ENCODE measurements around the gene TMEM164. TPM values are rescaled to one million over a fixed set of nuclear protein-coding genes. Genes with fewer than 3 reads are reported as not detected.

Gene TMEM164
- total and polyA plus RNA-seq, 10 of the 15 experiments (the other 5 are each of a cell fraction or from before 2014, with no cell fraction given), result 0.61 to 18.3 (median 7.0) TPM

DNA sequence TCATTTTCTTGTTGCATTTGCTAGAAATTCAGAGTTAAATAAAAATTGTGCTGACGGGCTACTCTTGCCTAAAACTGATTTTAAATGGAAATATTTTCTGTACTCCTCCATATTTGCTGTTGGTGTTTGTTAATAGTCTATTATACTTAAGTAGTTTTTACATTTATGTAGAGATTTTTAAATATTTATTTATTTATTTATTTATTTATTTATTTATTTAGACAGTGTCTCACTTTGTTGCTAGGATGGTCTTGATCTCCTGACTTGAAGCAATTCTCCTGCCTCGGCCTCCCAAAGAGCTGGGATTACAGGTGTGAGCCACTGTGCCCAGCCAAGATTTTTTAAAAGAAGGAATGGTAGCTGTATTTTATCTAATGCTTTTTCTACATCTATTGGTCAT lies 68.1 kb downstream of the TMEM164 start:
- no peak for FAIRE-seq
- no peaks in the 10 kb centered on the region for H4K20me1 ChIP-seq (ENCODE audit: control insufficient read depth, insufficient read depth)
- H3K9me3 ChIP-seq (replicated peaks; ENCODE audit: control insufficient read depth, insufficient read depth, low read length), result peaks cover 2% of the 10 kb centered on the region; the same call in 2 of the 3 replicates
- in situ Hi-C loops (cut with MboI) (no loop called here), intact Hi-C loops (cut with micrococcal nuclease; ENCODE audit: unreplicated experiment) (no loop called here)
- no peak for ATAC-seq
- no peaks in the 10 kb centered on the region for H3K4me1 ChIP-seq (ENCODE audit: control insufficient read depth, insufficient read depth, low read length)
- CTCF ChIA-PET, result no interaction called here
- no peaks in the 10 kb centered on the region for H3K79me2 ChIP-seq (ENCODE audit: control insufficient read depth, insufficient read depth, low read length)
- TF ChIP-seq GATAD2B (conservative IDR thresholded peaks at IDR 0.05; ENCODE audit: low read depth) (no peak), TCF7 (IDR thresholded peaks at IDR 0.05; ENCODE audit: borderline replicate concordance) (no peak), ELK1 (IDR thresholded peaks at IDR 0.05; ENCODE audit: low read depth, low read length) (no peak), IKZF1 (conservative IDR thresholded peaks at IDR 0.05) (no peak), YBX1 (IDR thresholded peaks at IDR 0.05) (no peak), JUND (IDR thresholded peaks at IDR 0.05; ENCODE audit: low read depth, low read length) (no peak), SMARCA5 (IDR thresholded peaks at IDR 0.05) (no peak), HDGF (IDR thresholded peaks at IDR 0.05) (no peak), MYB (IDR thresholded peaks at IDR 0.05; ENCODE audit: borderline replicate concordance, low read depth, low read length) (no peak)
- BruUV-seq (replicated peaks), result no TSS peak
- H3K9ac ChIP-seq (ENCODE audit: control insufficient read depth, insufficient read depth, low read length), result no peak overlapping the region
- H3K4me3 ChIP-seq, result no peak overlapping the region
- no peak overlapping the region for H3K27ac ChIP-seq (ENCODE audit: control insufficient read depth, insufficient read depth)
- H3K4me2 ChIP-seq (ENCODE audit: control insufficient read depth, insufficient read depth), result no peak overlapping the region
- SMC1A ChIA-PET (ENCODE audit: uncharacterized antibody, unreplicated experiment), result no interaction called here
- H3K27me3 ChIP-seq (replicated peaks in 1 of 2; ENCODE audit: control insufficient read depth in 2 of 2, insufficient read depth in 2 of 2, low read length in 1 of 2), result no peaks in the 10 kb centered on the region
- no peak overlapping the region for H2AFZ ChIP-seq (ENCODE audit: control insufficient read depth, low read depth, low read length)
- H3K36me3 ChIP-seq (ENCODE audit: control insufficient read depth in 2 of 2, insufficient read depth in 2 of 2, low read length in 1 of 2), result no peaks in the 10 kb centered on the region; a peak in 1 of 4 replicates
- POLR2A ChIA-PET, result no interaction called here
- WGBS (ENCODE audit: insufficient coverage, insufficient replicate concordance, low lambda C conversion rate, missing lambda C conversion rate), result 72% methylated on average over 2 of the region's 2 CpGs
- RAD21 ChIA-PET (ENCODE audit: unreplicated experiment), result no interaction called here
- no peak for DNase-seq (ENCODE audit: low read depth, low spot score)

DNA sequence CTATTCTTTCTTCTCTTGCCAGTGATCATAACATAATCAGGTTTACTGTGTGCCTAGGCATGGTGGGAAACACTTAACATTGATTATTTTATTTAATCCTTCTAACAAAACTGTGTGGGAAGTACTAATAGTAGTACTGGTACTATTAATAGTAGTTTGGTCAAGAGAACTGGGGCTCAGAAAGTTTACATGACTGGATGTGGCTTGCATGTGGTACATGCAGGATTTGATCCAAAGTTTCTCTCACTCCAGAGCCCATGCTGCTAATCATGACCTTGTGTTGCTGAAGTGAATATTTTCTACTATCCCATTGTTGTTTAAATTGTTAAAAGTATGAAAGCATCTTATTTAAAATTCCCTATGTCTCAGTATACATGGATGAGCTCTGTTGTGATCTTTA lies 78.4 kb downstream of the TMEM164 start:
- POLR2A ChIA-PET, result no interaction called here
- BruUV-seq (replicated peaks), result no TSS peak
- DNase-seq (ENCODE audit: low read depth, low spot score) (no peak), FAIRE-seq (no peak), ATAC-seq (no peak)
- no peak overlapping the region for H2AFZ ChIP-seq (ENCODE audit: control insufficient read depth, low read depth, low read length)
- no peaks in the 10 kb centered on the region for H3K9me3 ChIP-seq (replicated peaks; ENCODE audit: control insufficient read depth, insufficient read depth, low read length)
- no peak overlapping the region for H3K4me3 ChIP-seq
- in situ Hi-C loops (cut with MboI), result no loop called here
- no peaks in the 10 kb centered on the region; the same call in 1 of the 2 replicates for H4K20me1 ChIP-seq (ENCODE audit: control insufficient read depth, insufficient read depth)
- CTCF ChIA-PET, result no interaction called here
- TF ChIP-seq POLR2AphosphoS5 (IDR thresholded peaks at IDR 0.05; ENCODE audit: low read length) (no peak), ZNF207 (IDR thresholded peaks at IDR 0.05; ENCODE audit: borderline replicate concordance) (no peak), PAX8 (IDR thresholded peaks at IDR 0.05) (no peak), SKIL (IDR thresholded peaks at IDR 0.05; ENCODE audit: low read depth, poor library complexity, severe bottlenecking) (no peak)
- H3K4me1 ChIP-seq (ENCODE audit: control insufficient read depth, insufficient read depth, low read length), result no peaks in the 10 kb centered on the region
- H3K36me3 ChIP-seq (ENCODE audit: control insufficient read depth in 2 of 2, insufficient read depth in 2 of 2, low read length in 1 of 2), result no peaks in the 10 kb centered on the region
- no peak overlapping the region for H3K4me2 ChIP-seq (ENCODE audit: control insufficient read depth, insufficient read depth)
- no peaks in the 10 kb centered on the region for H3K79me2 ChIP-seq (ENCODE audit: control insufficient read depth, insufficient read depth, low read length)
- SMC1A ChIA-PET (ENCODE audit: uncharacterized antibody, unreplicated experiment), result no interaction called here
- no peak overlapping the region for H3K9ac ChIP-seq (ENCODE audit: control insufficient read depth, insufficient read depth, low read length)
- intact Hi-C loops (cut with micrococcal nuclease; ENCODE audit: unreplicated experiment), result no loop called here
- H3K27me3 ChIP-seq (replicated peaks in 1 of 2; ENCODE audit: control insufficient read depth in 2 of 2, insufficient read depth in 2 of 2, low read length in 1 of 2), result no peaks in the 10 kb centered on the region
- no peak overlapping the region for H3K27ac ChIP-seq (ENCODE audit: control insufficient read depth, insufficient read depth)
- RAD21 ChIA-PET (ENCODE audit: unreplicated experiment), result no interaction called here

Measured in GM12878 (cell line).